Spleen (tissue), 7 donors: ENCODE measurements around the gene FBXL2.

Experiments
- POLR2A ChIP-seq, 3 donors: fragments of 450-650 bp; IDR thresholded peaks; one replicate each; pipeline ENCODE4 v1.5.1; 2017; ENCODE audit warnings: antibody characterized with exemption in 3 of 3, mild to moderate bottlenecking in 1 of 3
- TF ChIP-seq, protein P1 (sequence below), 11 experiments: fragments of 200-600 bp in 7 of 11; fragments of 450-650 bp in 4 of 11; sonication (generic) in 4 of 11; IDR thresholded peaks in 8 of 11; conservative IDR thresholded peaks in 3 of 11; 1 replicate in 7 of 11; 2 replicates in 4 of 11; pipeline versions ENCODE4 v1.4.0 to v1.8.0; 2016 to 2021; ENCODE audit warnings: antibody characterized with exemption in 11 of 11, inconsistent platforms in 4 of 11, mild to moderate bottlenecking in 1 of 11
- donor health status: DM: no; HTN: no; CAD: no; lungs with moderate emphysema.
- donor health status: DM: no; HTN: no; CAD: no.
- donor health status: DM: no; HTN: no; CAD: no.

DNA sequence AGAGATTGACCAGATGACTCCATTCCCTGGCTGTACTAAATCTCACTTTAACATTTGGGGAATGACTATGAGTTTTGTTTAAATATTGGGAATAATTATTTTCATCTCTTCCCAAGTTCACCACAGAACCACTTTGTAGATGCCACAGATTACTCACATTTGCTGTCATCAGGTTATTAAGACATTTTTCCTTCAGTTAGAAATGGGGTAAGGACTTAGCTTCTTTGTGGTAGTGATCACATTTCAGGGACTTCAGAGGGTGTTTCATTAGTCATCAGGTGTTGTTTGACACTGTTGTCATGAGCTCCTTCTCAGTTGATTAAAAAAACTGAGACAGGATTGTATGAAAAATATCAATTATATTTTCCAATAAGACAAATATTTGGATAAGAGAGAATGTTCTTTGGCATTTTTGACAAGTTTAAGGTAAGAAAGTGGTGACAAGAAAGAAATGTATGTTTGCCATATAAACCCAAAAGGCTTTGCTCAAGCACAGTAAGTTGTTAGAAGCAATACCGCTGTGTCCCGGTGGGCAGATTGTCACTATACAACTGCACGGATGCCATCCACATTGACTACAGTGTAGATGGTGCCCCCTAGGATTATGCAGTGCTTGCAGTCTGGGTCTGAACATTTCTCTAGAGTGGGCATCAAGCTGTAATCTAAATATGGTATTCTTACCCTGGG, 22.3 kb downstream of the FBXL2 start:
- TF ChIP-seq POLR2A (IDR thresholded peaks at IDR 0.05): no peak
- TF ChIP-seq, protein P1, sequence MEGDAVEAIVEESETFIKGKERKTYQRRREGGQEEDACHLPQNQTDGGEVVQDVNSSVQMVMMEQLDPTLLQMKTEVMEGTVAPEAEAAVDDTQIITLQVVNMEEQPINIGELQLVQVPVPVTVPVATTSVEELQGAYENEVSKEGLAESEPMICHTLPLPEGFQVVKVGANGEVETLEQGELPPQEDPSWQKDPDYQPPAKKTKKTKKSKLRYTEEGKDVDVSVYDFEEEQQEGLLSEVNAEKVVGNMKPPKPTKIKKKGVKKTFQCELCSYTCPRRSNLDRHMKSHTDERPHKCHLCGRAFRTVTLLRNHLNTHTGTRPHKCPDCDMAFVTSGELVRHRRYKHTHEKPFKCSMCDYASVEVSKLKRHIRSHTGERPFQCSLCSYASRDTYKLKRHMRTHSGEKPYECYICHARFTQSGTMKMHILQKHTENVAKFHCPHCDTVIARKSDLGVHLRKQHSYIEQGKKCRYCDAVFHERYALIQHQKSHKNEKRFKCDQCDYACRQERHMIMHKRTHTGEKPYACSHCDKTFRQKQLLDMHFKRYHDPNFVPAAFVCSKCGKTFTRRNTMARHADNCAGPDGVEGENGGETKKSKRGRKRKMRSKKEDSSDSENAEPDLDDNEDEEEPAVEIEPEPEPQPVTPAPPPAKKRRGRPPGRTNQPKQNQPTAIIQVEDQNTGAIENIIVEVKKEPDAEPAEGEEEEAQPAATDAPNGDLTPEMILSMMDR (IDR thresholded peaks at IDR 0.05 in 8 of 11, conservative IDR thresholded peaks at IDR 0.05 in 3 of 11): no peak
